ENCODE data around the gene PLAC8L1.

Gene PLAC8L1

DNA sequence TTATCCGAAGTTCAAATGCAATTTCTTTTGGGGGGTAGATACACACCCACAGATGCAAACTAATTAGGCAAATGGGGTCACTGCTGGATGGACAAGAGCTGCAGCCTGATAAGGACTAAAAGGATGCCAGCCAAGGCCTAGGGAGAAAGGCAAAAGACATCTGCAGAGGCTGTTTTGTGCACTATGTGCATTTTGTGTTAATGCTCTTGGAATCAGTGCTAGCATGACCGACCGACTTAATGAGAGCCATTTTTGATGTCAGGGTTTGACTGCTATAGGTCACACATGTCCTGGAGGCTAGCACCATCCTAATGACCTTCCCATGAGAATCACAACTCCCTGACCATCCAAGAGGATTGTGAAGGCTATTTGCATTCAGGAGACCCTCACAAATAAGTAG lies 34.6 kb downstream of the PLAC8L1 start:
- no peak overlapping the region for H3K4me3 ChIP-seq (ENCODE audit: insufficient read depth, low read depth, low read length, poor library complexity, severe bottlenecking)
- H3K27me3 ChIP-seq (replicated peaks; ENCODE audit: control insufficient read depth, insufficient read depth, low read length, poor library complexity, severe bottlenecking): no peaks in the 10 kb centered on the region
- no peaks in the 10 kb centered on the region for H3K36me3 ChIP-seq (ENCODE audit: control insufficient read depth, insufficient read depth, low read length)
- H3K4me1 ChIP-seq (ENCODE audit: control insufficient read depth, insufficient read depth, low read length, poor library complexity, severe bottlenecking): no peaks in the 10 kb centered on the region
- H3K27ac ChIP-seq (ENCODE audit: insufficient read depth, low read length, poor library complexity, severe bottlenecking): no peak overlapping the region
- no peaks in the 10 kb centered on the region for H3K9me3 ChIP-seq (ENCODE audit: control insufficient read depth, low read length)
- no peak for DNase-seq

DNA sequence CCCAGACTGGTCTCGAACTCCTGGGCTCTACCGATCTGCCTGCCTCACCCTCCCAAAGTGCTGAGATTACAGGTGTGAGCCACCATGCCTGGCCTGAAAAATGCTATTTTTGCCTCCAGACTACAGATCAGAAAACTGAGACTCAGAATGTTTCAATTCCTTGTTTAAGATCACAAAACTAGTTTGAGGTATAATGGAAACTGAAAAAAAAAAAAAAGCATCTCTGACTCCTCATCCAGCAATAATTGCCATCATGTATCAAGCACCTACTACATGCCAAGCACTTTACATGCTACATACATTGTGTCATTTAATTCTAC lies 35.6 kb downstream of the PLAC8L1 start:
- H3K4me3 ChIP-seq (ENCODE audit: insufficient read depth, low read depth, low read length, poor library complexity, severe bottlenecking): no peak overlapping the region
- no peaks in the 10 kb centered on the region for H3K27me3 ChIP-seq (replicated peaks; ENCODE audit: control insufficient read depth, insufficient read depth, low read length, poor library complexity, severe bottlenecking)
- no peaks in the 10 kb centered on the region for H3K4me1 ChIP-seq (ENCODE audit: control insufficient read depth, insufficient read depth, low read length, poor library complexity, severe bottlenecking)
- DNase-seq: no peak
- no peaks in the 10 kb centered on the region for H3K9me3 ChIP-seq (ENCODE audit: control insufficient read depth, low read length)
- H3K27ac ChIP-seq (ENCODE audit: insufficient read depth, low read length, poor library complexity, severe bottlenecking): no peak overlapping the region
- H3K36me3 ChIP-seq (ENCODE audit: control insufficient read depth, insufficient read depth, low read length): no peaks in the 10 kb centered on the region

DNA sequence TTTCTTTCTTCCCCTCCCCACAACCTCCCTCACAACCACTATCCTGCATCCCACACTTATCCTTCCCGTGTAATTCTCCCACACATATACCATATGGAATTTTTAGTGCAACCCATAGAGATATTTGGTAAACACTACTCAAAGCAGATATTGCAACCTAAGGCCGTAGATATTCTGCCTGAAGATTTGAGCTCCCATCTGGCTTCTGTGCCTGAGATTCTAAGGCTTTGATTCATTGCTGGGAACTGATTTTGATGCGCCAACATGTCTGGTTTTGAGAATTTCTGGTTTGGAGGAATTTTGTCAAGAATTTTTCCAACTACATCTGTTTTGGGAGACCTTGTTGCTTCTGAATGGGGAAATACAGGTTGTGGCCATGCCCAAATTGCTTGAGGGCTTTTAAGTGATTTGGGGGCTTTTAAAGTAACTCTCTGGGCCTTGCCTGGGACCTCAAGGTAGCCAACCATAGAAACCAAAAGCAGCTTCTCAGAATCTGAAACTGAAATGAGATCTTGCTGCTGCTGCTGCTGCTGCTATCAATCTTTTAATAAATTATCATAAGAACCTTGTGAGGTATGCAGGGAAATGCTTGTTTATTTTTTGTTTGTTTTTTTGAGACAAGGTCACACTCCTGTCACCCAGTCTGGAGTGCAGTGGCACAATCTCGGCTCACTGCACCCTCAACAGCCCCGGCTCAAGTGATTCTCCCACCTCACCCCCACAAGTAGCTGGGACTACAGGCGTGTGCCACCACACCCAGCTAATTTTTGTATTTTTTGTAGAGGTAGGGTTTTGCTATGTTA lies 36.2 kb downstream of the PLAC8L1 start:
- H3K27me3 ChIP-seq (replicated peaks; ENCODE audit: control insufficient read depth, insufficient read depth, low read length, poor library complexity, severe bottlenecking): no peaks in the 10 kb centered on the region
- no peaks in the 10 kb centered on the region for H3K9me3 ChIP-seq (ENCODE audit: control insufficient read depth, low read length)
- DNase-seq: no peak
- no peaks in the 10 kb centered on the region for H3K4me1 ChIP-seq (ENCODE audit: control insufficient read depth, insufficient read depth, low read length, poor library complexity, severe bottlenecking)
- no peak overlapping the region for H3K27ac ChIP-seq (ENCODE audit: insufficient read depth, low read length, poor library complexity, severe bottlenecking)
- no peaks in the 10 kb centered on the region for H3K36me3 ChIP-seq (ENCODE audit: control insufficient read depth, insufficient read depth, low read length)
- no peak overlapping the region for H3K4me3 ChIP-seq (ENCODE audit: insufficient read depth, low read depth, low read length, poor library complexity, severe bottlenecking)

DNA sequence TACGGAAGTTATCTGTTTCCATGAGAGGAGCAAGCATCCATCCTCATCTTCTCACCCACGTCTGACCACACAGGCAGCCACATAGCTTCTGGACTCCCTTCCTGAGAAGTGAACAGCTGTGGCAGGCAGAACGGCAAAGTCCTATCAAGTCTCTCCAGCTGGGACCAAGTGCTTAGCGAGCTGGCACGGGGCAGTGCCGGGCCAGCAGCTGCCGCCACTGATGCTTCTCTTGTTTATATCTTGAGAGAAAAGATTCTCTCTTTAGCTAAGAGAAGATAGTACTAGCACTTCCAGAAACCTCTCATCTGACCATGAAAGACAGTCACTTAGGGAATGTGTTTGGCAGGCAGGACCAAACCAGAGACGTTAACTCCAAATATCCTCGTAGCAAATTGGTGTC lies 37.2 kb downstream of the PLAC8L1 start:
- no peaks in the 10 kb centered on the region for H3K27me3 ChIP-seq (replicated peaks; ENCODE audit: control insufficient read depth, insufficient read depth, low read length, poor library complexity, severe bottlenecking)
- no peaks in the 10 kb centered on the region for H3K4me1 ChIP-seq (ENCODE audit: control insufficient read depth, insufficient read depth, low read length, poor library complexity, severe bottlenecking)
- H3K4me3 ChIP-seq (ENCODE audit: insufficient read depth, low read depth, low read length, poor library complexity, severe bottlenecking): no peak overlapping the region
- no peaks in the 10 kb centered on the region for H3K36me3 ChIP-seq (ENCODE audit: control insufficient read depth, insufficient read depth, low read length)
- DNase-seq: no peak
- no peak overlapping the region for H3K27ac ChIP-seq (ENCODE audit: insufficient read depth, low read length, poor library complexity, severe bottlenecking)
- H3K9me3 ChIP-seq (ENCODE audit: control insufficient read depth, low read length): no peaks in the 10 kb centered on the region

DNA sequence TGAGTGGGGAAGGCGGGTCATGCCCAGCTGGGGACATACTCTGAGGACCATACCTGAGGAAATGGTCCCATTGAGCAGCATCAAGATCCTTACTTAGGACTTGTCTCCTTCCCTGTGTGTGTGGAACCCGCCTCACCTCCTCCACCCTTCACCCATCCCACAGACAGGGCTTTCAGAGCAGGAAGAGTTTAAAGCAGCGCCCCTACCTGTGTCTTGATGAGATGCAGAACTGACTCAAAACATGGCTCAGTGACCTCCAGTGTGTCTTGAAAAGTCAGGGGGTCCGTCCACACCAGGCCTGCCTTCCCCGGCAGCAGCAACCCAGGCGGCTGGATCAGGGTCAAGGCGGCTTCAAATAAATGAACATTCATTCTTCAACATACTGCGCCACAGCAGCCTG lies 38.4 kb downstream of the PLAC8L1 start:
- Histone ChIP-seq H3K27me3 (replicated peaks; ENCODE audit: control insufficient read depth, insufficient read depth, low read length, poor library complexity, severe bottlenecking) (no peaks in the 10 kb centered on the region), H3K9me3 (ENCODE audit: control insufficient read depth, low read length) (no peaks in the 10 kb centered on the region), H3K4me3 (ENCODE audit: insufficient read depth, low read depth, low read length, poor library complexity, severe bottlenecking) (no peak overlapping the region), H3K36me3 (ENCODE audit: control insufficient read depth, insufficient read depth, low read length) (no peaks in the 10 kb centered on the region), H3K4me1 (ENCODE audit: control insufficient read depth, insufficient read depth, low read length, poor library complexity, severe bottlenecking) (no peaks in the 10 kb centered on the region), H3K27ac (ENCODE audit: insufficient read depth, low read length, poor library complexity, severe bottlenecking) (no peak overlapping the region)
- no peak for DNase-seq

DNA sequence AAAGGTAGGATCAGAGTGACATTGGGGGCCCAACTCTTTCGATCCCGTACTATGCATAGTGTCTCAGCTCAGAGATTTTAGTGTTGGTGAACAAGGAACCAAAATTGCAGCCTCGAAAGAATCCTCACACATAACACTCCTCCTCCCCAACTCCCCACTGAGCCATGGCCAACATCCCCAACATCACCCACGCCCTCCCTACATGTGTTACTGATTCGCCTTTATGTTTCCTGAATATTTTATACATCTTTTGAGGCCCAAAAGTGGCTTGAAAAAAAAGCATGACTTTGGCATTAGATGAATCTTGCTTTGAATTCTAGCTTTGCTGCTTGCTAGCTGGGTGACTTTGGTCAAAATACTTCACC lies 45.2 kb downstream of the PLAC8L1 start:
- no peaks in the 10 kb centered on the region for H3K9me3 ChIP-seq (ENCODE audit: control insufficient read depth, low read length)
- H3K36me3 ChIP-seq (ENCODE audit: control insufficient read depth, insufficient read depth, low read length): no peaks in the 10 kb centered on the region
- no peak overlapping the region for H3K4me3 ChIP-seq (ENCODE audit: insufficient read depth, low read depth, low read length, poor library complexity, severe bottlenecking)
- H3K27me3 ChIP-seq (replicated peaks; ENCODE audit: control insufficient read depth, insufficient read depth, low read length, poor library complexity, severe bottlenecking): no peaks in the 10 kb centered on the region
- no peak overlapping the region for H3K27ac ChIP-seq (ENCODE audit: insufficient read depth, low read length, poor library complexity, severe bottlenecking)
- DNase-seq: no peak
- H3K4me1 ChIP-seq (ENCODE audit: control insufficient read depth, insufficient read depth, low read length, poor library complexity, severe bottlenecking): no peaks in the 10 kb centered on the region

DNA sequence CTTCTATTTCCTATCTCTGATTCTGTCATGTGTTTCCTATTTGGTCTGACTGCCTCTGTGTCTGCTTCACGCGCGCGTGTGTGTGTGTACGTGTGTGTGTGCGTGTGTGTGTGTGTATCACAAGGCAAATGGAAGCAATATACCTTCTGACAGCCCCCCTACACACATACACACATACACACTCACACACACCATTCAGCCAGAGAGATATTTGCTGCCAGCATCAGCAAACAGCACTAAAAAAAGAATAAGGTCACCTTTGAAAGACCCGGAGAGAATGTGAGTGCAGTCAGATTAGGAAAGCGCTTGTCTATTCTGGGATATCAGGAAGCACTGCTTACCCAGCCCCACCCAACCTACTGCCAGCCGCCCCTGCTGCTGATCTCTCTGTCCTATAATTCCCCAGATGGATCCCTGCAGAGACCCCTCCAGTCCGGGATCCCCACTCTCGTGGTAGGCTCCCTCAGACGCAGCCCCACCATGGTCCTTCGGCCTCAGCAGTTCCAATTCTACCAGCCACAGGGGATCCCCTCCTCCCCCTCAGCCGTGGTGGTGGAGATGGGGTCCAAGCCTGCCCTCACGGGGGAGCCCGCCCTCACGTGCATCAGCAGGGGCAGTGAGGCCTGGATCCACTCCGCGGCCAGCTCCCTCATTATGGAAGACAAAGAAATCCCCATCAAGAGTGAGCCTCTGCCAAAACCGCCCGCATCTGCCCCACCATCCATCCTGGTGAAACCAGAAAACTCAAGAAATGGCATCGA lies 45.7 kb downstream of the PLAC8L1 start:
- no peaks in the 10 kb centered on the region for H3K4me1 ChIP-seq (ENCODE audit: control insufficient read depth, insufficient read depth, low read length, poor library complexity, severe bottlenecking)
- DNase-seq: no peak
- H3K36me3 ChIP-seq (ENCODE audit: control insufficient read depth, insufficient read depth, low read length): no peaks in the 10 kb centered on the region
- H3K4me3 ChIP-seq (ENCODE audit: insufficient read depth, low read depth, low read length, poor library complexity, severe bottlenecking): no peak overlapping the region
- H3K27me3 ChIP-seq (replicated peaks; ENCODE audit: control insufficient read depth, insufficient read depth, low read length, poor library complexity, severe bottlenecking): no peaks in the 10 kb centered on the region
- H3K9me3 ChIP-seq (ENCODE audit: control insufficient read depth, low read length): no peaks in the 10 kb centered on the region
- no peak overlapping the region for H3K27ac ChIP-seq (ENCODE audit: insufficient read depth, low read length, poor library complexity, severe bottlenecking)

DNA sequence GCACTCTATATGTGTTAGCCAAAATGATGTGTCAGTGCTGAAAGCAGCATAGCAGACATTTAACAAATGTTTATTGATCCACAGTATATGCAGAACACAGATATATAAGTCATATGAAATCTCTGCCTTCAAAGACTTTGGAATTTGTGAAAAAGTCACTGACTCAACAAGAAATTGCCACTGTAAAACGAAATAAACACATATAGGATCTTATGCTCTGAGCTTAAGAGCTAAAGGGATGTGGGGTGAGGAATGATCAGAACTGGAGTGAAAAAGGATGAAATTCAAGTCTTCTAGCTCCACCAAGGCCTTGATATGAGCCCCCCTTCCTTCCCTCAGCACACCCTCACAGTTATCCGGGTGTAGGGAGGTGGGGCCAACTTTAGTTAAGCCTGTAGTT lies 49.9 kb downstream of the PLAC8L1 start:
- H3K4me3 ChIP-seq (ENCODE audit: insufficient read depth, low read depth, low read length, poor library complexity, severe bottlenecking): no peak overlapping the region
- H3K27ac ChIP-seq (ENCODE audit: insufficient read depth, low read length, poor library complexity, severe bottlenecking): no peak overlapping the region
- no peaks in the 10 kb centered on the region for H3K27me3 ChIP-seq (replicated peaks; ENCODE audit: control insufficient read depth, insufficient read depth, low read length, poor library complexity, severe bottlenecking)
- no peaks in the 10 kb centered on the region for H3K9me3 ChIP-seq (ENCODE audit: control insufficient read depth, low read length)
- no peaks in the 10 kb centered on the region for H3K36me3 ChIP-seq (ENCODE audit: control insufficient read depth, insufficient read depth, low read length)
- DNase-seq: no peak
- H3K4me1 ChIP-seq (ENCODE audit: control insufficient read depth, insufficient read depth, low read length, poor library complexity, severe bottlenecking): no peaks in the 10 kb centered on the region

DNA sequence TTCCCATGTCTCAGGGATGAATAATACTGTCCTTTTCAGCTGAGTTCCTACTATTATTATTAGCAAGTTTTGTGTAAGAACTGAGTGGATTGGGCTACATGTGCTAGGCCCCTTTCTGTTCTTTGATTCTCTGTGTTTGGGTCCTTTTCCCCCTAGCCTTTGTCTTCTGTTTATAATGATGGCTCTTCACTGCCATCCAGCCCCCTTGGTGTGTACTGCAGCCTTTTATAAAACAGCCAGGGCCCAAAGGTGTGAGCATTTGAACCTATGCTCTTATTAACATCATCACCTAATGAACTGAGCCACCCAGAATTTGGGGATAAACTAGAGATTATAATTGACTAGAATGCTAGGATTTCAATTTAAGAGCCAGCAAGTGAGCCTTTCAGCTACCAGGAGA lies 52.6 kb downstream of the PLAC8L1 start:
- no peak for DNase-seq
- Histone ChIP-seq H3K36me3 (ENCODE audit: control insufficient read depth, insufficient read depth, low read length) (no peaks in the 10 kb centered on the region), H3K9me3 (ENCODE audit: control insufficient read depth, low read length) (no peaks in the 10 kb centered on the region)

DNA sequence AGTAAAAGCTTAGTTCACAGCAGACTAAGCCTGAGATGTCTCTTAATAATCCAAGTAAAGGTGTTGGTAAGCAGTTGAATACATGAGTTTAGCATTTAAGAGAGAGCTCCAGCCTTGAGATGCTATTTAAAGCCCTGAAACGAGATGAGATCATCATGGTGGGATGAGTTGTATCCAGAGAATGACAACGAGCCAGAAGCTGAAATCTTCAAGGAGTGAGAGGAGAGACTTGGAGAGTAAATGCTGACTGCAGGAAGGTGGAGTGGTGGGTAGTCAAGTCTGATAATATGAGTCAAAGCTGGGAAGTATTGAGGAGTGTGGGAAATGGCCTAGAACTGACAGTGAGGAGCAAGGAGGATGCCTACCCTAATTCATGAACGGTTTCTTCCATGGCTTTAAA lies 53.7 kb downstream of the PLAC8L1 start:
- no peaks in the 10 kb centered on the region for H3K36me3 ChIP-seq (ENCODE audit: control insufficient read depth, insufficient read depth, low read length)
- H3K9me3 ChIP-seq (ENCODE audit: control insufficient read depth, low read length): no peaks in the 10 kb centered on the region
- no peaks in the 10 kb centered on the region for H3K4me1 ChIP-seq (ENCODE audit: control insufficient read depth, insufficient read depth, low read length, poor library complexity, severe bottlenecking)
- H3K27me3 ChIP-seq (replicated peaks; ENCODE audit: control insufficient read depth, insufficient read depth, low read length, poor library complexity, severe bottlenecking): no peaks in the 10 kb centered on the region
- H3K27ac ChIP-seq (ENCODE audit: insufficient read depth, low read length, poor library complexity, severe bottlenecking): no peak overlapping the region
- H3K4me3 ChIP-seq (ENCODE audit: insufficient read depth, low read depth, low read length, poor library complexity, severe bottlenecking): no peak overlapping the region
- no peak for DNase-seq

More for the DNA sequence above, 52.6 kb downstream of the PLAC8L1 start:
- Histone ChIP-seq H3K4me1 (ENCODE audit: control insufficient read depth, insufficient read depth, low read length, poor library complexity, severe bottlenecking) (no peaks in the 10 kb centered on the region), H3K27ac (ENCODE audit: insufficient read depth, low read length, poor library complexity, severe bottlenecking) (no peak overlapping the region), H3K27me3 (replicated peaks; ENCODE audit: control insufficient read depth, insufficient read depth, low read length, poor library complexity, severe bottlenecking) (no peaks in the 10 kb centered on the region), H3K4me3 (ENCODE audit: insufficient read depth, low read depth, low read length, poor library complexity, severe bottlenecking) (no peak overlapping the region)

All from effector memory CD4-positive, alpha-beta T cell (primary cell).